K562 (cell line): ENCODE data around the gene CIAPIN1. TPM values are rescaled to one million over a fixed set of nuclear protein-coding genes. Genes with fewer than 3 reads are reported as not detected.

Experiments
- ATAC-seq: fragments of 200-7000 bp; cut with Tn5 transposase; 3 replicates; pipeline ENCODE4 v1.9.1; 2020; ENCODE audit warnings: moderate library complexity
- BruUV-seq: library from RNA; stranded (reverse); fragments of 400-500 nt; replicated peaks from 2 replicates; lab custom pipeline; 2021; lab: Mats Ljungman, UMichigan
- CTCF ChIA-PET: fragments of 300-600 bp; formaldehyde crosslinking; extraction: SDS; loops from one replicate; lab custom pipeline; 2021; ENCODE audit warnings: low intra/inter-chr PET ratio; lab: Yijun Ruan, JAX
- POLR2A ChIA-PET: fragments of 300-600, 350-650 bp; sonication (Branson Sonifier 250); formaldehyde crosslinking; extraction: SDS; loops from one replicate; lab custom pipeline; 2021; ENCODE audit warnings: antibody characterized with exemption, inconsistent platforms; lab: Yijun Ruan, JAX
- DNase-seq, 4 experiments: peaks; one replicate each; pipeline versions ENCODE4 v3.0.0 to v3.0.0-alpha.2; 2011 to 2018; ENCODE audit warnings: low spot score in 3 of 4, mixed read lengths in 3 of 4; ENCODE audit errors: extremely low read depth in 1 of 4
- FAIRE-seq: peaks from 2 replicates; lab custom pipeline; 2011; peaks lifted over from hg19 to GRCh38; lab: Jason Lieb, UNC
- H2AFZ ChIP-seq: 2 replicates; pipeline ENCODE4 v1.6.0; 2011; ENCODE audit warnings: low read depth, low read length, control low read depth, inconsistent platforms
- H3K27ac ChIP-seq: fragments of 200-600 bp; 3 replicates; pipeline ENCODE4 v1.8.0; 2011; ENCODE audit warnings: low read depth, mild to moderate bottlenecking, control low read depth, inconsistent platforms, low read length, moderate library complexity, mixed read lengths; ENCODE audit errors: extremely low read depth
- H3K27me3 ChIP-seq, 2 experiments: fragments of 300-600 bp in 1 of 2; 2 replicates in 1 of 2; 3 replicates in 1 of 2; pipeline versions ENCODE4 v1.6.0 to v1.8.0; 2011; ENCODE audit warnings: inconsistent platforms in 2 of 2, low read length in 2 of 2, mild to moderate bottlenecking in 1 of 2, mixed read lengths in 1 of 2, moderate library complexity in 1 of 2; ENCODE audit not compliant: control insufficient read depth in 2 of 2, insufficient read depth in 2 of 2
- H3K36me3 ChIP-seq: fragments of 300-600 bp; 3 replicates; pipeline ENCODE4 v1.8.0; 2011; ENCODE audit warnings: mild to moderate bottlenecking, low read length, inconsistent platforms; ENCODE audit not compliant: control insufficient read depth, insufficient read depth
- H3K4me1 ChIP-seq, 2 experiments: fragments of 200-600 bp in 1 of 2; replicated peaks in 1 of 2; 2 replicates in 1 of 2; 3 replicates in 1 of 2; pipeline versions ENCODE4 v1.5.1 to v1.8.0; 2011; ENCODE audit warnings: inconsistent platforms in 2 of 2, low read length in 2 of 2, mild to moderate bottlenecking in 1 of 2, mixed read lengths in 1 of 2, moderate library complexity in 1 of 2; ENCODE audit not compliant: control insufficient read depth in 2 of 2, insufficient read depth in 2 of 2
- H3K4me2 ChIP-seq: 2 replicates; pipeline ENCODE4 v1.6.1; 2011; ENCODE audit warnings: low read length, control low read depth, inconsistent platforms, mixed read lengths; ENCODE audit not compliant: insufficient read depth
- H3K4me3 ChIP-seq: fragments of 200-600 bp; sonication (generic), shearing (Covaris generic); 2 replicates; pipeline ENCODE4 v1.5.1; 2016; ENCODE audit warnings: control low read depth, inconsistent platforms
- H3K79me2 ChIP-seq: fragments of 200-600 bp; 3 replicates; pipeline ENCODE4 v1.8.0; 2011; ENCODE audit warnings: low read length, inconsistent platforms; ENCODE audit not compliant: control insufficient read depth, insufficient read depth
- H3K9ac ChIP-seq, 2 experiments: 2 replicates each; pipeline versions ENCODE4 v1.6.0 to v1.6.1; 2011; ENCODE audit warnings: low read depth in 2 of 2, low read length in 2 of 2, control low read depth in 1 of 2, inconsistent platforms in 1 of 2, mild to moderate bottlenecking in 1 of 2, mixed read lengths in 1 of 2; ENCODE audit not compliant: insufficient read depth in 1 of 2
- H3K9me1 ChIP-seq: one replicate; pipeline ENCODE4 v1.6.0; 2011; ENCODE audit warnings: inconsistent platforms, mild to moderate bottlenecking, low read length, moderate library complexity; ENCODE audit not compliant: control insufficient read depth, insufficient read depth
- H3K9me3 ChIP-seq: replicated peaks from 2 replicates; pipeline ENCODE4 v1.5.1; 2011; ENCODE audit warnings: low read depth, low read length, inconsistent platforms; ENCODE audit not compliant: control insufficient read depth, insufficient read depth
- H4K20me1 ChIP-seq: replicated peaks from 2 replicates; pipeline ENCODE4 v1.6.1; 2011; ENCODE audit warnings: low read length, inconsistent platforms, mixed read lengths; ENCODE audit not compliant: control insufficient read depth, insufficient read depth
- ADNP ChIP-seq: fragments of 200-800 bp; sonication (Bioruptor generic); IDR thresholded peaks from 2 replicates; pipeline ENCODE4 v1.6.1; 2016; ENCODE audit warnings: missing genetic modification characterization, missing compliant biosample characterization
- CHD1 ChIP-seq: fragments of 200-600 bp; sonication (generic); IDR thresholded peaks from one replicate; pipeline ENCODE4 v1.6.1; 2012; ENCODE audit warnings: mild to moderate bottlenecking, moderate library complexity, low read length, inconsistent platforms
- EHMT2 ChIP-seq: fragments of 450-650 bp; IDR thresholded peaks from 2 replicates; pipeline ENCODE4 v1.6.1; 2018; ENCODE audit warnings: antibody characterized with exemption
- GATAD2B ChIP-seq: fragments of 450-650 bp; IDR thresholded peaks from 2 replicates; pipeline ENCODE4 v1.6.1; 2017; ENCODE audit warnings: mild to moderate bottlenecking, borderline replicate concordance
- HNRNPUL1 ChIP-seq: fragments of 200-400 bp; formaldehyde crosslinking; IDR thresholded peaks from 2 replicates; pipeline ENCODE4 v1.6.1; 2017; ENCODE audit warnings: low read length
- POLR2AphosphoS5 ChIP-seq: IDR thresholded peaks from 2 replicates; pipeline ENCODE4 v1.6.1; 2011; ENCODE audit warnings: mild to moderate bottlenecking, low read depth, low read length, moderate library complexity; ENCODE audit not compliant: control insufficient read depth, insufficient read depth
- SMARCE1 ChIP-seq: fragments of 450-650 bp; IDR thresholded peaks from 2 replicates; pipeline ENCODE4 v1.7.1; 2016; ENCODE audit warnings: mild to moderate bottlenecking
- TCF3 ChIP-seq: sonication (generic); formaldehyde crosslinking; IDR thresholded peaks from 2 replicates; pipeline ENCODE4 v1.4.0; 2020; ENCODE audit warnings: mild to moderate bottlenecking, missing genetic modification reagents
- TCF7L2 ChIP-seq: fragments of 150-350 bp; IDR thresholded peaks from 2 replicates; pipeline ENCODE4 v1.6.1; 2016; ENCODE audit warnings: low read depth, mild to moderate bottlenecking, low read length, moderate library complexity
- ZNF143 ChIP-seq: sonication (generic); formaldehyde crosslinking; IDR thresholded peaks from 2 replicates; pipeline ENCODE4 v1.9.0; 2022; ENCODE audit warnings: mild to moderate bottlenecking, missing genetic modification reagents
- WGBS: fragments of 100-300 bp; shearing (Covaris generic); methylation state at CpG from one replicate; pipeline ENCODE4 v1.1.6; 2016; ENCODE audit warnings: low coverage, mixed read lengths; ENCODE audit not compliant: insufficient coverage; ENCODE audit errors: missing lambda C conversion rate; 5-methylcytosine and 5-hydroxymethylcytosine counted together
- in situ Hi-C: fragments of 300-500 bp; cut with MboI; formaldehyde crosslinking; loops from 4 replicates; pipeline ENCODE4 v1.15.0; 2018; ENCODE audit warnings: inconsistent platforms, mixed read lengths
- intact Hi-C: fragments of 100-400 bp; cut with micrococcal nuclease; formaldehyde crosslinking; loops from 2 replicates; pipeline ENCODE4 v1.14.2; 2022
- polyA plus RNA-seq, 8 experiments: library from polyadenylated mRNA; depleted of rRNA in 4 of 8; stranded (reverse) in 5 of 8; unstranded in 3 of 8; fragments of >200 nt; fragmentation: Nextera tagmentation in 2 of 8; fragmentation: Illumina TruSeq in 1 of 8; extraction: Ambion mirVana in 2 of 8; extraction: Trizol in 1 of 8; gene quantifications; 2 replicates each; pipeline versions ENCODE4 v1.2.1 to v1.2.3, GENCODE V29; 2011 to 2014; ENCODE audit warnings: inconsistent platforms in 1 of 8, missing spikeins in 1 of 8
- total RNA-seq, 7 experiments: library from RNA; depleted of rRNA in 6 of 7; stranded (reverse); fragments of >200 nt in 6 of 7; fragmentation: Illumina TruSeq in 2 of 7; extraction: Trizol in 2 of 7; gene quantifications; 2 replicates each; pipeline versions ENCODE4 v1.2.1 to v1.2.3, GENCODE V29; 2011 to 2021; ENCODE audit warnings: low replicate concordance in 1 of 7
- TF ChIP-seq, protein P1 (sequence below): sonication (generic); formaldehyde crosslinking; IDR thresholded peaks from 2 replicates; pipeline ENCODE4 v1.8.0; 2022; ENCODE audit warnings: missing genetic modification reagents, mild to moderate bottlenecking, borderline replicate concordance
- TF ChIP-seq, protein P2 (sequence below): IDR thresholded peaks from 2 replicates; pipeline ENCODE4 v1.6.1; 2011; ENCODE audit not compliant: insufficient read length; ENCODE audit errors: extremely low read depth
- TF ChIP-seq, protein P3 (sequence below): fragments of 250-450 bp; sonication (Bioruptor Pico); IDR thresholded peaks from 2 replicates; pipeline ENCODE4 v1.4.0; 2020; ENCODE audit warnings: mild to moderate bottlenecking, moderate library complexity

The CIAPIN1 gene
- total and polyA plus RNA-seq, 9 of the 15 experiments (the other 6 are each of a cell fraction or from before 2014, with no cell fraction given): 71.8 to 263 (median 95.7) TPM

DNA sequence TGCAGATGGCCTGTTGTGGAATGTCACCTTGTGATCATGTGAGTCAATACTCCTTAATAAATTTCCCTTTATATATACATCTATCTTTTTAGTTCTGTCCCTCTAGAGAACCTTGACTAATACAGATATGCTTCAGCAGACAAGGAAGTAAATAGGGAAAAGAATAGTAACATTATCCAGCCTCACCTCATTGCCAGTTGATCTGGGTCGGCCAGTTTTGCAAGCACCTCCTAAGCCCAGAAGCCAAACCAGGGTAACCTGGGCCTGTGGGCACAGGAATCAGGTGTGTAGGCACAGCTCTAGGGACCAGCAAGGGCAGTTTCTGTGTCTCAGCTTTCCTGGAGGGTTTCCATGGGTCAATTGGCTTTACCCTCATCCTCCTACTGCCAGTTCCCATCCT, 54.5 kb downstream of the CIAPIN1 start:
- Histone ChIP-seq H3K9me3 (no peaks in the 10 kb centered on the region; the same call in 1 of the 2 replicates), H3K9me1 (no peaks in the 10 kb centered on the region), H3K27me3 (peaks cover 0 to 31% of the 10 kb centered on the region in 2 experiments; a peak in 4 of 5 replicates), H2AFZ (no peak overlapping the region), H3K36me3 (no peaks in the 10 kb centered on the region), H3K4me1 (no peaks in the 10 kb centered on the region; a peak in 1 of 5 replicates), H3K4me2 (no peak overlapping the region), H3K27ac (no peak overlapping the region), H3K9ac (no peak overlapping the region), H3K4me3 (no peak overlapping the region), H4K20me1 (no peaks in the 10 kb centered on the region), H3K79me2 (no peaks in the 10 kb centered on the region)
- no TSS peak for BruUV-seq
- FAIRE-seq (no peak), DNase-seq (no peak), ATAC-seq (no peak)
- ChIA-PET CTCF (no interaction called here), POLR2A (interaction anchor here (0.7 to 1.2 kb wide), 2 partner anchors 8 to 185 kb away, joined by 3 read pairs; no protein-coding TSS in a partner anchor)
- WGBS: 0% methylated on average over 1 of the region's 1 CpG
- intact Hi-C loops: no loop called here
- in situ Hi-C loops: no loop called here
- TF ChIP-seq CHD1 (no peak), EHMT2 (no peak), TCF3 (CRISPR knock-in tag) (no peak), ZNF143 (no peak), ADNP (tag) (no peak), HNRNPUL1 (no peak), SMARCE1 (no peak), TCF7L2 (no peak), POLR2AphosphoS5 (no peak), GATAD2B (no peak)
- TF ChIP-seq, protein P1, sequence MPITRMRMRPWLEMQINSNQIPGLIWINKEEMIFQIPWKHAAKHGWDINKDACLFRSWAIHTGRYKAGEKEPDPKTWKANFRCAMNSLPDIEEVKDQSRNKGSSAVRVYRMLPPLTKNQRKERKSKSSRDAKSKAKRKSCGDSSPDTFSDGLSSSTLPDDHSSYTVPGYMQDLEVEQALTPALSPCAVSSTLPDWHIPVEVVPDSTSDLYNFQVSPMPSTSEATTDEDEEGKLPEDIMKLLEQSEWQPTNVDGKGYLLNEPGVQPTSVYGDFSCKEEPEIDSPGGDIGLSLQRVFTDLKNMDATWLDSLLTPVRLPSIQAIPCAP (CRISPR knock-in tag): no peak
- TF ChIP-seq, protein P2, sequence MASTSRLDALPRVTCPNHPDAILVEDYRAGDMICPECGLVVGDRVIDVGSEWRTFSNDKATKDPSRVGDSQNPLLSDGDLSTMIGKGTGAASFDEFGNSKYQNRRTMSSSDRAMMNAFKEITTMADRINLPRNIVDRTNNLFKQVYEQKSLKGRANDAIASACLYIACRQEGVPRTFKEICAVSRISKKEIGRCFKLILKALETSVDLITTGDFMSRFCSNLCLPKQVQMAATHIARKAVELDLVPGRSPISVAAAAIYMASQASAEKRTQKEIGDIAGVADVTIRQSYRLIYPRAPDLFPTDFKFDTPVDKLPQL: no peak
- TF ChIP-seq, protein P3, sequence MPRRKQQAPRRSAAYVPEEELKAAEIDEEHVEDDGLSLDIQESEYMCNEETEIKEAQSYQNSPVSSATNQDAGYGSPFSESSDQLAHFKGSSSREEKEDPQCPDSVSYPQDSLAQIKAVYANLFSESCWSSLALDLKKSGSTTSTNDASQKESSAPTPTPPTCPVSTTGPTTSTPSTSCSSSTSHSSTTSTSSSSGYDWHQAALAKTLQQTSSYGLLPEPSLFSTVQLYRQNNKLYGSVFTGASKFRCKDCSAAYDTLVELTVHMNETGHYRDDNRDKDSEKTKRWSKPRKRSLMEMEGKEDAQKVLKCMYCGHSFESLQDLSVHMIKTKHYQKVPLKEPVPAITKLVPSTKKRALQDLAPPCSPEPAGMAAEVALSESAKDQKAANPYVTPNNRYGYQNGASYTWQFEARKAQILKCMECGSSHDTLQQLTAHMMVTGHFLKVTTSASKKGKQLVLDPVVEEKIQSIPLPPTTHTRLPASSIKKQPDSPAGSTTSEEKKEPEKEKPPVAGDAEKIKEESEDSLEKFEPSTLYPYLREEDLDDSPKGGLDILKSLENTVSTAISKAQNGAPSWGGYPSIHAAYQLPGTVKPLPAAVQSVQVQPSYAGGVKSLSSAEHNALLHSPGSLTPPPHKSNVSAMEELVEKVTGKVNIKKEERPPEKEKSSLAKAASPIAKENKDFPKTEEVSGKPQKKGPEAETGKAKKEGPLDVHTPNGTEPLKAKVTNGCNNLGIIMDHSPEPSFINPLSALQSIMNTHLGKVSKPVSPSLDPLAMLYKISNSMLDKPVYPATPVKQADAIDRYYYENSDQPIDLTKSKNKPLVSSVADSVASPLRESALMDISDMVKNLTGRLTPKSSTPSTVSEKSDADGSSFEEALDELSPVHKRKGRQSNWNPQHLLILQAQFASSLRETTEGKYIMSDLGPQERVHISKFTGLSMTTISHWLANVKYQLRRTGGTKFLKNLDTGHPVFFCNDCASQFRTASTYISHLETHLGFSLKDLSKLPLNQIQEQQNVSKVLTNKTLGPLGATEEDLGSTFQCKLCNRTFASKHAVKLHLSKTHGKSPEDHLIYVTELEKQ (CRISPR knock-in tag): no peak
